ENCODE measurements around the gene FFAR2.

FFAR2 gene

DNA sequence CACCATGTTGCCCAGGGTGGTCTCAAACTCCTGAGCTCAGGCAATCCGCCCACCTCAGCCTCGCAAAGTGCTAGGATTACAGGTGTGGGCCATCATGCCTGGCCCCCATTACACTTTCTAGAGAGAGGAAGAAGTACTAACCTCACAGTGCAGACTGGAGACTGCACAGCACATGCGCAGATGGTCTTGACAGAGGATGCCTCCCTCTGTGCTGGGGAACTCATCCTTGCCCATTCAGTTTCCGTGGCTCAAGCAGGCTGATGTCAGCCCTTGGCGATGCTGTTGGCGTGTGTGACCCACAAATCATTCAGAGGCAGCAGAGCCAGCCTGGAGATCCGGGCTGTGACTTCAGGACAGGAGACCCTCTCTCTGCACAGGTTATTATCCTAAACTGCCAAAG lies 14.6 kb upstream of the FFAR2 start:
- DNase-seq (ENCODE audit: extremely low read depth, low read depth) = no peak
- TF ChIP-seq, protein P1, sequence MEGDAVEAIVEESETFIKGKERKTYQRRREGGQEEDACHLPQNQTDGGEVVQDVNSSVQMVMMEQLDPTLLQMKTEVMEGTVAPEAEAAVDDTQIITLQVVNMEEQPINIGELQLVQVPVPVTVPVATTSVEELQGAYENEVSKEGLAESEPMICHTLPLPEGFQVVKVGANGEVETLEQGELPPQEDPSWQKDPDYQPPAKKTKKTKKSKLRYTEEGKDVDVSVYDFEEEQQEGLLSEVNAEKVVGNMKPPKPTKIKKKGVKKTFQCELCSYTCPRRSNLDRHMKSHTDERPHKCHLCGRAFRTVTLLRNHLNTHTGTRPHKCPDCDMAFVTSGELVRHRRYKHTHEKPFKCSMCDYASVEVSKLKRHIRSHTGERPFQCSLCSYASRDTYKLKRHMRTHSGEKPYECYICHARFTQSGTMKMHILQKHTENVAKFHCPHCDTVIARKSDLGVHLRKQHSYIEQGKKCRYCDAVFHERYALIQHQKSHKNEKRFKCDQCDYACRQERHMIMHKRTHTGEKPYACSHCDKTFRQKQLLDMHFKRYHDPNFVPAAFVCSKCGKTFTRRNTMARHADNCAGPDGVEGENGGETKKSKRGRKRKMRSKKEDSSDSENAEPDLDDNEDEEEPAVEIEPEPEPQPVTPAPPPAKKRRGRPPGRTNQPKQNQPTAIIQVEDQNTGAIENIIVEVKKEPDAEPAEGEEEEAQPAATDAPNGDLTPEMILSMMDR (IDR thresholded peaks at IDR 0.05; ENCODE audit: low read depth, low read length, missing control alignments) = no peak
- no peak overlapping the region for H3K4me3 ChIP-seq (replicated peaks; ENCODE audit: low read depth, low read length)

DNA sequence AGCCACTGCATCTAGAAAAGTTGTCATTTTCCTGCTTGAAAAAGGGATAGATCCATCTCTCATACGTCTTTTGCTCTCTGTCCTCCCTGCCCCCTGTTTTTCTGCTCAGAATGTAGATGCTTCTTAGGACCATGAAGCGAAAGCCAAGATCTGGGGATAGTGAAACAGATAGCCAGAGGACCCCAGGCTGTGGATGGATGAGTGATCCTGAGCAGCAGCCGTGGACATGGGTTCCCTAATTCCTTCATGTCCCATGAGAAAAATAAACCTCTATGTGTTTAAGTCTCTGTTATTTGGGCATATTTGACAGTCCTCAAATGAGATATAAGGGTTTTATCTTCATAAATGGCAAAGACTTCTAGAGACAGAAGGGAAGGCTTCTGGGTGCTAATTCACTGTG lies 12.2 kb upstream of the FFAR2 start:
- H3K4me3 ChIP-seq (replicated peaks; ENCODE audit: low read depth, low read length) = no peak overlapping the region
- TF ChIP-seq, protein P1 (IDR thresholded peaks at IDR 0.05; ENCODE audit: low read depth, low read length, missing control alignments) = no peak
- no peak for DNase-seq (ENCODE audit: extremely low read depth, low read depth)

DNA sequence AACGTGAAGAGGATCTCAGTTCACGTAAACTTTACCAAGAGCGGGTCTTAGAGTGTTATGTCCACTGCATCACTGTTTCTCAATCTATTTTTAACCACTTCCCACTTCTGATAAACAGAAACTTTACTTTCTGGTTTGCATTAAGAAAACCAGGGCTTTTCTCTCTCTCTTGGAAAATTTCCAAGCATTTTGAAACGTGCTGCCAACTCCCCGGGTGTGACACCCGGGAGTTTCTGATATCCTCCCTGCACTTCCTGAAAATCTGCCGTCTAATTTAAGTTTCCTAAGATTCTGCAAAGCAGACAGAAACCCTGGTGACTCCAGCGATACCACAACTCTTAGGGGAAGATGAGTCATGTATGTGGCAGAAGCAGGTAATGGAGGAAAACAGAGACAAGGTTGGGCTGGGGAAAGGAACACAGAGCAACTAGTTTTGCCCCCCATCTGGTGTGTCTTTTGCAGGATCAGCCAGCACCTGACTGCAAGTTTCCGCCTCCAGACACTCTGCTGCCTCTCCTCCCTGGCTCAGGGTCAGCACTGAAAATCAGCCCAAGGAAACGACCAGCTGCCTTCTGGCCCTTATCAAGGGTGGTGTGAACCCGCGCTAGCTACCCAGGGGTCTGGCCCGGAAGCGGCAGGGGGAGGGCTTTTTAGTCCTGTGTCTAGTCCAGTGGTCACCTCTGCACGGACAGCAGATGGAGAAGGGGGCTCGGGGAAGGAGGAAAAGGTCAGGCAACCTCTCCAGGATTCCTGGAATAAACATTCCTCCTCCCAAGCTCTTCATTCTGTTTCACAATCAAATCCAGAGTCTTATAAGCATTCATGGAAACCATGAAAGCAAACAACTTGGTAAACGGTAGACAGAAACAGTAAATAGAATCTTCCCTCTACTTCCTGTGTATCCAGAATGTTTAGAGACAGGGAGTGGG lies 11.3 kb upstream of the FFAR2 start:
- TF ChIP-seq, protein P1 (IDR thresholded peaks at IDR 0.05; ENCODE audit: low read depth, low read length, missing control alignments) = no peak
- no peak overlapping the region for H3K4me3 ChIP-seq (replicated peaks; ENCODE audit: low read depth, low read length)
- DNase-seq (ENCODE audit: extremely low read depth, low read depth) = peak; percentile 10

DNA sequence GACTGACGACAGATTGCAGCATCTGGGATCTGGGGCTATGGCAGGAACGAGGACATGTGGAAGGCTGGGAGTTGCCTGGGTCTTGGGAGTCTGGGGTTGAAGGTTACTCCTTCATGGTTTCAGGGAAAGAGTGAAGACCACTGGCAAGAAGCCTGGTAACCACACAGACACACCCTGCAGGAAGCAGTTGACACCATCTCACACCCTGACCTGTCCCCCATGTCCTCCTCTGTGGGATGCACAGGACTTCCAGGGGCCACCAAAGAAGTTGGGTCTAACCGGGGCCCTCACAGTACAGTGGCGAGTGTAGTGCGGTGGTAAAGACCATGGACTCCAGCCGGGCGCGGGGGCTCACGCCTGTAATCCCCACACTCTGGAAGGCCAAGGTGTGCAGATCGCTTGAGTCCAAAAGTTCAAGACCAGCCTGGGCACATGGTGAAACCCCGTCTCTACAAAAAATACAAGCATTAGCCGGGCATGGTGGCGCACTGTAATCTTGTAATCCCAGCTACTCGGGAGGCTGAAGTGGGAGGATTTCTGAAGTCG lies 10.6 kb upstream of the FFAR2 start:
- TF ChIP-seq, protein P1 (IDR thresholded peaks at IDR 0.05; ENCODE audit: low read depth, low read length, missing control alignments) = no peak
- H3K4me3 ChIP-seq (replicated peaks; ENCODE audit: low read depth, low read length) = no peak overlapping the region
- no peak for DNase-seq (ENCODE audit: extremely low read depth, low read depth)

DNA sequence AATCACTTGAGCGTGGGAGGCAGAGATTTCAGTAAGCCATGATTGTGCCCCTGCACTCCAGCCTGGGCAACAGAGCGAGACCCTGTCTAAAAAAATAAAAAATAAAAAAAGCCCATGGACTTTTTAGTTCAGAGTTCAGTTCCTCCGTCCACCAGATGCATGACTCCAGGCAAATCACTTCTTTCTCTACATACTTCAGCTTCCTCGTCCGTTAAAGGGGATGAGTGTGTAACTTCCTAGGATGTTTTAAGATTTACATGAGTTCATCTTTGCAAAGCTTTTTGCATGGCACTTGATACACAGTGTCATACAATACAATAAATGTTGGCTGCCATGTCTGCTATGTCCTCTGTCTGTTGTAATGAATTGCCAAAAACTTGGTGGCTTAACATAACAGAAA lies 10.0 kb upstream of the FFAR2 start:
- no peak overlapping the region for H3K4me3 ChIP-seq (replicated peaks; ENCODE audit: low read depth, low read length)
- DNase-seq (ENCODE audit: extremely low read depth, low read depth) = no peak
- TF ChIP-seq, protein P1 (IDR thresholded peaks at IDR 0.05; ENCODE audit: low read depth, low read length, missing control alignments) = no peak

DNA sequence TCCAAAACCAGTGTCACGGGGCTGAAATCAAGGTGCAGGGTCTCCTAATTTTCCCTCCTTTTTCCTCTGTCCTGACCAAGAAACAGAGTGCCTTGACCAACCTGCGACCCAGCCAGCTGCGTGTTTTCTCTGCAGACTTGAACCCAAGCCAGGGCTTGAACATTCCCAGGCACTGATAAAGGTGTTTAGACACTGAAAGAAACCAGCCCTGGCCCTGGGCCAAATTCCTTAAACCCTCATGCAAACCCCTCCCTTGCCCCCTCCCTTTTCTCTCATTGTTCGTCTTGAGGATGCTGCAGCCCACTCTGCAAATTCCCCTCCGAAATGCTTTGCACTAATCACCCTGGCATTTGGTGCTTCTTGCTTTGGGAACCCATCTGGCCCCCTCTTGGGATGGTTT lies 9.5 kb upstream of the FFAR2 start:
- no peak overlapping the region for H3K4me3 ChIP-seq (replicated peaks; ENCODE audit: low read depth, low read length)
- TF ChIP-seq, protein P1 (IDR thresholded peaks at IDR 0.05; ENCODE audit: low read depth, low read length, missing control alignments) = no peak
- no peak for DNase-seq (ENCODE audit: extremely low read depth, low read depth)

Measured in HFF-Myc (cell line).